ENCODE results near the gene PRDM16.

Gene PRDM16

DNA sequence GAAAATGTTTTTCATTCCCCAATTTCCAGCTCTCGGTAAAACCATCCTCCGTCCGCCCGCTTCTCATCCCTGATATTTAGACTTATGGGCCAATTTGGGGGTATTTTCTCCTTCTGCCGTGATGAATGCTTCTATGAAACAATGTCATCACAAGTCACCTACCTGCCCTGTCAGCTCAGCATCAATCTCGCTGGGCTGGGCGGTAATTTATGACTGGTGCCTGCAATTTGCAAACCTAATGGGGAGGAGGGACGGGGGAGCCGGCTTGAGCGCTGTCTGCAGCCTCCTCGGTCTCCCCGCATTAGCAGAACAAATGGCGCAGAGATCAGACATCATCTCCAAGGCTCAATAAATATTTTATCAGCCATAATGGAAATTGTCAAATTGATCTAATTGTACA lies 72.1 kb downstream of the PRDM16 start:
- DNase-seq (ENCODE audit: low spot score): no peak

DNA sequence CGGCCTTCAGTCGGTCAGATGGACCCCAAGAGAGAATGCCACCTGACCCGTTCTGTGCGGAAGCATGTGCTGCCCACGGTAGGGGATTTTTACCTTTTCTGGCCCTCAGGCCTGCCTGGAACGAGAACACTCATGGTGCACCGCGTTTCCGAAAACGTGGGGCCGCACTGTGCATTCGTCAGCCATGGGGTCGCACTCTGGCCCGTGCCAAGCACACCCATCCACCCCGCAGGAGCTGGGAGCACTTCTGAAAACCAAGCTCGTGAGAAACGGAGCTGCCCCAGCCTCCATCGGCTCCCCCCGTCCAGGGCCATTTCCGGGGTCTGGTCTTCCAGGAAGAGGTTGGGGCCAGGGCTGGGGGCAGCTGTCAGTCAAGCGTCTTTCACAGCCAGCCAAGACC lies 72.8 kb downstream of the PRDM16 start:
- no peak for DNase-seq (ENCODE audit: low spot score)

DNA sequence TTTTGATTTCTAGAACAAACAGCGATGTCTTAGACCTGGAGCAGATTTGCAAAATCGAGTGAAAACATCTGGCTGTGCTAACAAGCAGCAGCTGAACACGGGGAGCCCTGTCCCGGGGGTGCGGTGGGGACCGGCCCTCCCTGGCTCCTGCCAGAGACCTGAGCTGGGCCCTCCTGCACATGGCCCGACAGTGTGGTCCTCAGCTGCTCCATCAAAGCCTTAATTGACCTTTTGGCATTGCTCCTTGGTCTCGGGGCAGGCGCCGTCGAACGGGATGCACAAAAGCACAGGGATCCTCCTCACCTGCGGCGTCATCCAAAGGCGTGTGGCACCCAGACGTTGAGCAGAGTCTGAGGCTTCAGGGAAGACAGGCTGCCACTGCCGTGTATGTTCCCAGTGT lies 73.2 kb downstream of the PRDM16 start:
- DNase-seq (ENCODE audit: low spot score): no peak

DNA sequence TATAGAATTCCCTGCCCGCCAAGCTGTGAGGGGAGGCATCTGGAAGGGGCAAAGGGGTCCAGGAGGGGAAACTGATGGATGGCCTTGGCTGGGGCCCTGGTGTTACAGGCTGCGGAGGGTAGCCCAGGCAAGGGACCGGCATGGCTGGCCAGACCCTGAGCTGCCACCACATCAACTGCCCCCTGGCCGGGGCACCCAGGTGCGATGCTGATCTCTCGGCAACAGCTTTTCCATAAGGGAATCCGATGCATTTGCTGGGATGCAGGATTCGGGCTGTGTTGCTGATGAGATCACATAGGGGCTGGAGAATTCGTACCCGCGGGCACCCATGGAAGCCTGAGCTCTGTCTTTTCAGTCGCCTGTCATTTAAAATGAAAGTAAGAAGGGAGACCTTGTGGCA lies 73.7 kb downstream of the PRDM16 start:
- DNase-seq (ENCODE audit: low spot score): no peak

DNA sequence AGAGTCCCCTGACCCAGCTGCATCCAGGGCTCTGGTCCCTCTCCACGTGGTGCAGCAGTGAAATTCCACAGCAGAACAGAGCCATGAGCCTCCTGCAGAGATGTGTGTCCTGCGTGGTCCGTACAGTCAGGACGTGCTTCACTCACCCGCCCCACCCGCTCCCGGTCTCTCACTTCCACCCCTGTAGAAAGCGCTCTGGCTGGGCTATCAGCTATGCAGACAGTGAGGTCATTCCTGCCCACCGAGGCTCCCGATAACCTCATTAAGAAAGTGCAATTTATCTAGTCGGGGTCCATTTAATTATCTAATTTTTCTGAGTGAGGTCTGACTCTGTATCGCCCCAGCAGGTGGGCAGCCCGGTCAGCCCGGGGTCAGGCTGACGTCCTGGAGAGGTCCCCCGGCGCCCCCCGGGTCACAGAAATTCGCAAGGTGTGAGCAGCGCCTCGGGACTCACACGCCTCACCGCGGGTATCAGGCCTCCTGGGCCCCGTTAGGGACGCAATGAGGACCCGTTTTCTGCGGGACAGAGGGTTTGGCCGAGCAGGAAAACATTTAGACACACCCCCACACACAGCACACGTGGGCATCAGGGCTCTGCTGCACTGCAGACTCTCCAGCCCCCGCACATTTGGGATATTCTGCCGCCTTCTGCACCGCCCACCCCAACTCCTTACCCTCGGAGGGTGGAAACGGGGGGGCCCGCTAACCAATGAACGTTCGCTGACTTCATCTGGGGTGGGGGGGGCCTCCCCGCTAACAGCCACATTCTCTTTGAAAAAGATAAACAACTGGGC lies 76.7 kb downstream of the PRDM16 start:
- DNase-seq (ENCODE audit: low spot score): no peak

DNA sequence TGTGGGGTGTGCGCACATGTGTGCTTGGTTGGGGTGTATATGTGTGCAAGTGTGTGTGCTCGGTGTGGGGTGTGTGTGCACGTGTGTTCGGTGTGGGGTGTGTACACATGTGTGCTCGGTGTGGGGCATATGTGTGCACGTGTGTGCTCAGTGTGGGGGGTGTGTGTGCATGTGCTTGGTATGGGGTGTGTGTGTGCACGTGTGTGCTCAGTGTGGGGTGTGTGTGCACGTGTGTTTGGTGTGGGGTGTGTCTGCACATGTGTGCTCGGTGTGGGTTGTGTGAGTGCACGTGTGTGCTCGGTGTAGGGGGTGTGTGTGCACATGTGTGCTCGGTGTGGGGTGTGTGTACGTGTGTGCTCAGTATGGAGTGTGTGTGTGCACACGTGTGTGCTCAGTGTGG lies 77.5 kb downstream of the PRDM16 start:
- DNase-seq (ENCODE audit: low spot score): no peak

DNA sequence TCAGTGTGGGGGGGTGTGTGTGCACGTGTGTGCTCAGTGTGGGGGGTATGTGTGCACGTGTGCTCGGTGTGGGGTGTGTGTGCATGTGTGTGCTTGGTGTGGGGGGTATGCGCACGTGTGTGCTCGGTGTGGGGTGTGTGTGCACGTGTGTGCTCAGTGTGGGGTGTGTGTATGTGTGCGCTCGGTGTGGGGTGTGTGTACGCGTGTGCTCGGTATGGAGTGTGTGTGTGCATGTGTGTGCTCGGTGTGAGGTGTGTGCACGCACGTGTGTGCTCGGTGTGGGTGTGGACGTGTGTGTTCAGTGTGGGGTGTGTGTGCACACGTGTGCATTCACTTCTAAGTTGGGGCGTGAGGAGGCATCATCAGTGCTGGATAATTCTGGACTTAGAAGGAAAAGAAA lies 77.9 kb downstream of the PRDM16 start:
- DNase-seq (ENCODE audit: low spot score): no peak

DNA sequence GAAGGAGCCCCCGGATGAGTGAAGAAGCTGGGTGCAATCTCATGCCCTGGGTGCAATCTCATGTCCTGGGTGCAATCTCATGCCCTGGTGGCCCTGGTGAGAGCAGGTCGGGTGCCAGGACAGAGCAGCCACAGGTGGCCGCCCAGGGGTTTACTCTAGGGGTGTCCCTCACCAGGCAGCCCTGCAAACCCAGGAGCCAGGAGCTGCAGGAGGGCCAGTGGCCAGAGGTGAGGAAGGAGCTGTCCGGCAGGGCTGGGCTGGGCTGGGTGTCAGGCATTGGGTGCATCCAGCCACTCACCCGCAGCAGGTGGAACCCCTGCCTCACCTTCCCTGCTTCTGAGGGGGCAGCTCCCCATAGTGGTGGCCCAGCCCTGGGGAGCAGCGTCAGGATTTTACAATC lies 79.2 kb downstream of the PRDM16 start:
- no peak for DNase-seq (ENCODE audit: low spot score)

DNA sequence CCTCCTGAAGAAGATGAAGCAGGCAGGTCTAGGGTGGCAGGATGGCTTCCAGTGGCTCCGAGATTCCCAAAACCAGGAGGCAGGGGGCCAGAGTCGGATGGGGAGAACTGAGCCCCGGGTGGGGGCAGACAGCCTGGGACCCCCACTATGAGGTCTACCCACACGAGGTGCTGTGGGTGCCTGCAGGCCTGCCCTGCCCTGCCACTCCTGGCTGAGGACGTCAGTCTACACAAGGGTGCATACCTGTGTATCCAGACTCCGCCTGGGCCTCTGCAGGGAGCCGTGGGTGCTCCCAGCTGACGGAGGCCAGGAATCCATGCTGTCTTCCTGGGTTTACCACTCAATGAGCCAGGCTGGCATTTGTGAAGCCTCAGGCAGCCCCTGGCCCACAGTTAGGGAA lies 80.3 kb downstream of the PRDM16 start:
- no peak for DNase-seq (ENCODE audit: low spot score)

DNA sequence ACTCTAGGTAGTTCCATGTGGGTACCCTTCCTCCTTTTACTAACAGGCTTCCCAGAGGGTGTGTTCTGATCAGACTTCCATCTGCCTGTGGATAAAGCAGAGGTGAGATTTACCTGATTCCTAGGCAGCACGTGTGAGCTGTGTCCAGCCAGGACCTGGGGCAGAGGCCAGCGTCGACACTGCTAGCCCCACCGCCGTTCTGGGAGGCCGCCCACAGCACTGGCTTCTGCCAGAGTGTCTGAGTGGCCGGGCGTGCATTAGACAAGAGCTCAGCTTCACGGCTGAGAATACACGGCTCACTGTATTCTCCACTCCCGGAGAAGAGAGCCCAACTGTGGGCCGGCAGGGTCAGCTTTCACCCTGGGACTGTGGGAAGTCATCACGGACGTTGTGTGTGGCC lies 82.5 kb downstream of the PRDM16 start:
- DNase-seq (ENCODE audit: low spot score): no peak

DNA sequence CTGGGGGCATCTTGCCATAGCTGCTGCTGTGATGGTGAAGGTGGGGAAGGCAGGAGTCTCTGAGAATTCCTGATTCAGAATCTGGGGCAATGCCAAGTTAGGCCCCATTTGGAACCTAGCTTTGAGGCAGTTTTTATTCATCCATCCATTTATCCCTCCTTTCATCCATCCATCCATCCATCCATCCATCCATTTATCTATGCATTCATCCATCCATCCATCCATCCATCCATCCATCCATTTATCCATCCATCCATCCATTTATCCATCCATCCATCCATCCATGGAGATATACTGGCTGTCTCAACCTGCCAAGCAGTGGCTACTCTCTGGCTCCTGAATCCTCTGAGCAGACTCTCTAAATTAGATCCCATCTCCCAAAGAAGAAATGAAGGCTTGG lies 83.1 kb downstream of the PRDM16 start:
- no peak for DNase-seq (ENCODE audit: low spot score)

DNA sequence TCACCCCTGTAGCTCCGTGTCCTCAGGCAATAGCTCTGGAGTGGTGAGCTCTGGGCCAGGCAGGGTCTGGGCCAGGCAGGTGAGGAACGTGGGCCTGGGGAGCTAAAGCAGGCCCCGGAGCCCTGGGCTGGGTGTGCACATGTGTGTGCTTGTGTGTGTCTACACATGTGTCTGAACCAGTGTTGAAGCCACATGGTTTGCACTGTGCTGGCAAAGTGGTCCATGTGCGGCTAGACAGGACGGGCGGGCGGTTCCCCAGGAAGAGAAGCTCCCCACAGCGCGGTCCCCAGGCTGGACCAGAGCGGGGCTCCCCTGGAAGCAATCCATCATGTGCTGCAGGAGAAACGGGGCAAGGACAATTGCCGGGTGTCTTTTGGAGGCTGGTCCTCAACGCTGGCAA lies 84.2 kb downstream of the PRDM16 start:
- DNase-seq (ENCODE audit: low spot score): no peak

DNA sequence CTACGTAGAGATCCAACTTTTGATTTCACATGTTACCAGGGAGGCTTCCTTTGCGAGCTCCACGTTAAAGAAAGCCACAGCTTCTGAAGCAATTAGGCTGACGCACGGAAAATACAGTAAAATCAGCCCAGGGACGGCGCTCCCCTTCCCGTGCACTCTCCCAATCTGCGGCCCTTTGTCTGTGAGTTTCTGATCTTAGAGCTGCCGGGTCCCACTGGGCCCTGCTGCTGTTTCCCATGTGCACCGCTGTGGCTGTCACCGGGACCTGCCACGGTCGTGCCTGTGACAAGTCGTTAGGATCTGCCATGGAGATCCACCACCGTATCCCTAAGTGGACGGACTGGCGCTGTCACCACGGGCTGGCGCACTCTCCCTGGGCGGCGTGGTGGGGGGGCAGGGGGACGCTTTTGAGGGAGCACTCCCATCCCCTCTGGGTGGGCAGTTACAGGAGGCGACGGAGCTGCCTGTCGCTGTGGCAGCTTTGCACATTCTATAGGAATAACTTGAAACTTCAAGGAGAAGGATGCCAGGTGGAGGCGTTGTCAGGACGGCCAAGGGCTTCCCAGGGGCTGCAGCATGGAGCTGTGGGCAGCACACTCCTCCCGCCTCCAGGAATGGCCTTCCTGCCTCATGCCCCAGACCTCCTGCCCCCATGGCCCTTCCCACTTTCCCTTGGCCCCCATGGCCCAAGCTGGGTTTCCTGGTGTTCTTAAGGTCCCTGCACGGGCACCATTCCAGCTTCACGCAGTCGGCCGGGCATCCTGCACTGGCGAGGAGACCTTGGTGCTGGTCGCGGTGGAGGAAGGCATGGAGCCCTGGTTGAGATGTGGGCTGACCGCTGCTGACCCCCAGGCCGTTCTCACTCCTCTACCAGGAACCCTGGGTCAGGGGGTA lies 85.1 kb downstream of the PRDM16 start:
- no peak for DNase-seq (ENCODE audit: low spot score)

DNA sequence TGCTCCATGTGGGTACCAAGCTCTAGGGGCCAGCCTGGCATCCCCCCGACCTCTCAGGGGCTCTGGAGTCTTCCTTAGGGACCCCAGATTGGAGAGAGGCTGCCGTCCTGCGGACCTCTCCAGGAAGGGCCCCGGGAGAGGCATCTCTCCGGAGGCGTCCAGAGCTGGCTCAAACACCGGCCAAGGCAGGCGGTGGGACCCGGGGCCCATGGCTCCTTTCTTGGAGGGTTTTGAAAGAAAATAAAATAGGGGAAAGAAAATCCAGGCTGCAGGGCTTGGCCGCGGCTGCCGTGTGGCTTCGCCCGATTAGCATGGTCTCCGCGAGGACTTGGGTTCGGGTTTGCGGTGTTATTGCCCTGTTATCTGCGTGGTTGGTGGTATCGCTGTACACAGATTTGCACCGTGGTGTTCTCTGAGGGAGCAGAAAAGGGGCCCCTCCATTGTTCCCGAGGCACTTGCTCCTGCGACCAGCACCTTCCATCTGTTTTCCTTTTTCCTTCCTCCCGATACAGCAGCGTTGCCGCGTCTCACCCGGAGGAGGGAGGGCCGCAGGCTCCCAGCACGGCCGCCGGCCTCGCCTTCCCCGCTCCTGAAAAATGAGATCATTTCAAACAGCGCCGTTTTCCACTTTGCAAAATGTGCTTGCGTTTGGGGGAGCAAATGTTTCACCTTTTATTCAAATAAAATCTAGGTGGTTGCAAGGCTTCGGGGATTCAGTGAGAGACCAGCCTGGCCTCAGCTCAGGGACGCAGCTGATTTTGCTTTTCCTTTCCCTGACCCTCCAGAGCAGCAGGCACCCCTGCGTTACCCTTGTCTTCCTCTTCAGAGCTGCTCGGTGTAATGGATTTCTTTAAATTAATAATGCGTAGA lies 86.3 kb downstream of the PRDM16 start:
- DNase-seq (ENCODE audit: low spot score): no peak

DNA sequence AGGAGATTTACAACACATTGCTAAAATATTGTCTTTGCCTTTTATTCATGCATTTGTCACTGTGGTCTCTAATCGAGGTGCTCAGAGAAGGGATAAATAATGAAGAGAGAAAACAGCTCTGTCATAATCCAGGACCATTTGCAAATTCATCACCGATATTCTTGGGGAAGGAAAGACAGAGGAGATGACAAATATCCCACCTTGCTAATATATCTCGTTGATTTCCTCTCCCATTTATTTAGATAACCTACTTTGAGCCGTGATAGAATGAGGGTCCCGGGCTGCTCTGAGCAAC lies 86.9 kb downstream of the PRDM16 start:
- no peak for DNase-seq (ENCODE audit: low spot score)

DNA sequence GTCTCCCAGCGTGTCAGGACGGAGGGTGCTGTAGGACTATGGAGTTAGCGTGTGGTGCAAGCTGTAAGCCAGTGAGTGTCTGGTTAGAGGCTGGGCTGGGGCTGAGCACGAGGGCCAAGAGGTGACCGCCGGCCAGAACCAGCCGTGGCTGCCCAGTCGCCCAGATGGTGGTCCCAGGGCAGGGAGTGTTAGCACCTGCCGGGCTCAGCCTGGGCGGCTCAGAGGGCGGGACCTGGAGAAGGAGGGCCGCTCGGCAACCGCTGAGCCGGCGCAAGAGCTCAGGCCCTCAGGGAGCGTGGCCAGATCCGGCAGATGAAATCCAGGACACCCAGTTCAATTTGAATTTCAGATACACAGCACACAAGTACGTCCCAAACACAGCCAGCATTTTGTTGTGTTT lies 87.9 kb downstream of the PRDM16 start:
- DNase-seq (ENCODE audit: low spot score): no peak

DNA sequence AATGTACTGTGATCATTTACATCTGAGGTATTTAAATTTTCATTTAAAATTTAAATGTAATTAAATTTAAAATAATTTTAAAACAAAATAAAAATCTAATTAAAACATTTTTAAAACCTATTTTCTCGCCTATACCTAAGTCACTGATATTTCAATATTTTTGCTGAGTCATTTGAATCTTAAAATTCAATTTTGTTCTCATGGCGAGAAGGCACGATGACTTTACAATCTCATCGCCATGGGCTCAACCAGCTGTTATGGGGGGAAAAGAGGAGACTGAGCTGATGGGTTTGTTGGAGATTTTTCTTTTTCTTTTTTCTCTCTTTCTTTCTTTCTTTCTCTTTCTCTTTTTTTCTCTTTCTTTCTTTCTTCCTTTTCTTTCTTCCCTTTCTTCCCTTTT lies 89.3 kb downstream of the PRDM16 start:
- no peak for DNase-seq (ENCODE audit: low spot score)

DNA sequence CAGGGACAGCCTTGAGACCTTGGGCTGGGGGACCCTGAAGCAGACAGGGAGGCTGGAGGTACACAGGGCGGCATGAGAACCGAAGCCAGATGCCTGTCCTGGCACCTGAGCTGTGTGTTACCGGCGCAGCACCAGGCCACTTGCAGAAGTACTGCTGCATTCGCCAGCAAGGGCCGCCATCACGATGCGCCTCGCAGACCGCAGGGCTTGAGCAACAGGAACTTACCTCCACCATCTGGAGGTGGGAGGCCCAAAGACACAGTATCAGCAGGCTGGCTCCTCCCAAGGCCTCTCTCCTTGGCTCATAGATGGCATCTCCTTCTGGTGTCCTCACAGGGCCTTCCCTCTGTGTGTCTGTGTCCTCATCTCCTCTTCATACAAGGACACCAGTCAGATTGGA lies 90.1 kb downstream of the PRDM16 start:
- DNase-seq (ENCODE audit: low spot score): no peak

DNA sequence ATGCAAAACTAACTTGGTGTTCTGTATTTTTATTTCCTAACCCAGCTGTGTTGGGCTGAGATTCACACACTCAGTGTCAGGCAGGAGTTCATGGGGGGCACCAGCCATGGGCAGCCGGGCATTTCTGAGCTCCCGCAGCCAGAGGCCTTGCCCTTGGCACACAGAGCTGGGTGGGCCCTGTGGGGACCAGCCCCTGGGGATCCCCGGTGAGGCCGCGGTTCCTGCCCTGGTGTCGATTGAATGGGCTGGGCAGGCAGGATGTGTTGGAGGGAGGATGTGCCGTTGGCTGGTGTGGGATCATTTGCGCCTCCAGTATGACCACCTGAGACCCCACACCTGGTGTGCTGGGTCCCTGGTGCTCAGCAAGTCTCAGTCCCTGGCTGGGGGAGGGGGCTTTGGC lies 91.0 kb downstream of the PRDM16 start:
- DNase-seq (ENCODE audit: low spot score): no peak

DNA sequence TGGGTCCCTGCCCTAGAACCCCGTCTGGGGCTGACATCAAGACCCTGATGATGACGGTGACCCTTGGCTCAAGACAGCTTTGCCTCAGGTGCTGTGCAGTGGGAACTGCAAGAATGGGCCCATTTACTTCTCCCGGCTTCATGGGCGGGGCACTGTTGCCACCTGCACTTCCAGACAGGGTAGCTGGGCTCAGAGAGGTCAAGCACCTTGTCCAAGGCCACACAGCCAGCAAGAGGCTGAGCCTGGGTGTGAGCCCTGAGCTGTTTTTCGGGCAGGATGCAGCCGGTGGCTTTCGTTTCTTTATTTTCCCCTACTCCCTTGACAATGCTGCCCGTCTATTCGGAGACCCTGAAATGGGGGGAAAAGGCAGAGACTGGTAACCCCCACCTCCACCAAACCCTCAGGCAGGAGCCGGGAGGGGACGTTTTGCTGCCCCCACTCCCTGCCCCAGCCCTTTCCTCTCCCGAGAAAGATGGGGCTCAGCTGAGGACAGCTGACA lies 91.7 kb downstream of the PRDM16 start:
- no peak for DNase-seq (ENCODE audit: low spot score)

DNA sequence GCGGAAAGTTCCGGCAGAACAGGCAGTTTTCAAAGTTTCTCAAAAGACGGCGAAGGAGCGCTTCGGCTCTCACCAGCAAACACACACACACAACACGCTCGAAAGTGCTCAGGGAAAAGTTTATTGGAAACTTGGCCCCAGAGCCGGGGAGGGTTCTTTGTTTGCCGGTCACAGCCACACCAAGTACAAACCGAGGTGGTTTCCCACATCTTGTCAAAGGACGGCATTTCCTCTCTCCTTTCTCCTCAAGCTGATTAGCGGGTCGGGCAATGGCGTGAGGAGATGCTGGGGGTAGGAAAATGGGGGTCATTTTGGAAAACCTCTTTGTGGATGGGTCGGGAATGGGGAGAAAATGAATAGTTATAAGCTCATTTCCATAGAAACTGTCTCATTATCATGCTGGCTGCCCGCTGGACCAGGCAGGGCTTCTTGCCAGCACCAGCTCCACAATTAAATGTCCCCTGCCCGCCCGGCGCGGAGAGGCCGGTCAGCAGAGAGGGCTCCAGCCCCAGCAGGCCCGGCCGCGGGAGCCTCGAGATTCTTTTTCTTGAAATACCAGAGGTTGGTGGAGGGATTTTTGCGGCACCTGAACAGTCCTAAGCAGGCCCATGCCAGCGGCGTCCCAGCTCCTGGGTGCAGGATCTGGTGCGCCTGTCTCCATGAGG lies 92.3 kb downstream of the PRDM16 start:
- DNase-seq (ENCODE audit: low spot score): no peak

DNA sequence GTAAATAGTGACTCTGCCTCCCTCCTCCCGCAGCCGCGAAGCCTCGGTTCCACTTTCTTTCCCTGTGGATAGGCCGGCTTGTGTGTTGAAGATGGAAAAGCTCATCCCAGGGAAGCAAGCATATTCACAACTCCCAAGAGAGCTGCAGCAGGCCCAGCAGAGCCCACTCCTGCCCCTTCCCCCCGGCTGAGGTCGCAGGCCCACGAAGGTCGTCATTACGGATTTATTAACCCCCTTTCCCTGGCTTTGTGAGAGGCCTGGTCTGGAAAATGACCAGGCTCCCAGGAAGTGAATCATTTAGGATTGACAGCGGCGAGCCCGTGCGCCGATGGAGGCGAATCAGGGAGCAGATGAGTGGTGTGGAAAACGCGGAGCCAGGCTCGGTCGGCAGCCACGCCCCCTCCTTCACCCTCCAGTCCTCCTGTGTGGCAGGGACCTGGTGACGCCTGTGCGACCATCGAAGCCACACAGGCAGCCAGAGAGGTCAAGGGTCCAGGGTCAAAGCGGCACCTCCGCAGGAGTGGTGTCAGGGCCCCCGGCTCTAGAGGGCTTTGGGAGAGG lies 93.4 kb downstream of the PRDM16 start:
- DNase-seq (ENCODE audit: low spot score): no peak
